GM23248 (cell line): Measurements from ENCODE around the gene CADPS. TPM values are rescaled to one million over a fixed set of nuclear protein-coding genes. Genes with fewer than 3 reads are reported as not detected.

Source experiments
- DNase-seq: peaks from one replicate; pipeline ENCODE4 v3.0.0-alpha.2; 2015
- H2AFZ ChIP-seq: fragments of 200-600 bp; sonication (generic); 2 replicates; pipeline ENCODE4 v1.6.1; 2016; ENCODE audit warnings: antibody characterized with exemption
- H3F3A ChIP-seq: fragments of 200-600 bp; sonication (generic); 2 replicates; pipeline ENCODE4 v1.6.1; 2016; ENCODE audit warnings: mild to moderate bottlenecking, antibody characterized with exemption, mixed run types; ENCODE audit not compliant: insufficient read depth
- H3K27ac ChIP-seq: fragments of 200-600 bp; sonication (generic); 2 replicates; pipeline ENCODE4 v1.5.1; 2016; ENCODE audit warnings: mild to moderate bottlenecking
- H3K27me3 ChIP-seq: fragments of 200-600 bp; sonication (generic); replicated peaks from 2 replicates; pipeline ENCODE4 v1.6.1; 2016; ENCODE audit warnings: mild to moderate bottlenecking; ENCODE audit not compliant: insufficient read depth
- H3K36me3 ChIP-seq: fragments of 200-600 bp; sonication (generic); 2 replicates; pipeline ENCODE4 v1.6.1; 2016; ENCODE audit warnings: low read depth, mild to moderate bottlenecking
- H3K4me1 ChIP-seq: fragments of 200-600 bp; sonication (generic); 2 replicates; pipeline ENCODE4 v1.6.1; 2016; ENCODE audit warnings: mild to moderate bottlenecking; ENCODE audit not compliant: insufficient read depth
- H3K4me2 ChIP-seq: fragments of 200-600 bp; sonication (generic); one replicate; pipeline ENCODE4 v1.6.1; 2016; ENCODE audit warnings: mild to moderate bottlenecking; ENCODE audit not compliant: unreplicated experiment
- H3K4me3 ChIP-seq: fragments of 200-600 bp; sonication (generic); 2 replicates; pipeline ENCODE4 v1.5.1; 2016; ENCODE audit warnings: mild to moderate bottlenecking
- H3K79me2 ChIP-seq: fragments of 200-600 bp; sonication (generic); 2 replicates; pipeline ENCODE4 v1.6.1; 2016; ENCODE audit warnings: mild to moderate bottlenecking; ENCODE audit not compliant: insufficient read depth
- H3K9ac ChIP-seq: fragments of 200-600 bp; sonication (generic); 2 replicates; pipeline ENCODE4 v1.6.1; 2016; ENCODE audit warnings: mild to moderate bottlenecking
- H3K9me2 ChIP-seq: fragments of 200-600 bp; sonication (generic); 2 replicates; pipeline ENCODE4 v1.6.1; 2016; ENCODE audit warnings: mixed run types, mild to moderate bottlenecking, moderate library complexity; ENCODE audit not compliant: insufficient read depth
- H3K9me3 ChIP-seq: fragments of 200-600 bp; sonication (generic); one replicate; pipeline ENCODE4 v1.6.1; 2017; ENCODE audit warnings: low read depth
- H4K20me1 ChIP-seq: fragments of 200-600 bp; sonication (generic); 2 replicates; pipeline ENCODE4 v1.6.0; 2016; ENCODE audit not compliant: insufficient read depth
- EZH2 ChIP-seq: fragments of 200-600 bp; sonication (generic); IDR thresholded peaks from 2 replicates; pipeline ENCODE4 v1.6.1; 2018; ENCODE audit warnings: antibody characterized with exemption, mild to moderate bottlenecking; ENCODE audit not compliant: insufficient read depth, poor library complexity, severe bottlenecking
- EZH2phosphoT487 ChIP-seq: fragments of 200-600 bp; sonication (generic); IDR thresholded peaks from 2 replicates; pipeline ENCODE4 v1.6.1; 2018; ENCODE audit warnings: antibody characterized with exemption, moderate library complexity, mild to moderate bottlenecking, low read depth; ENCODE audit not compliant: insufficient read depth
- WGBS, 2 experiments: methylation state at CpG; one replicate each; pipeline ENCODE4 v1.1.6; 2015 to 2017; ENCODE audit warnings: low lambda C conversion rate in 2 of 2, low coverage in 1 of 2; ENCODE audit errors: missing lambda C conversion rate in 2 of 2; 5-methylcytosine and 5-hydroxymethylcytosine counted together
- in situ Hi-C: fragments of 300-500 bp; cut with MboI; formaldehyde crosslinking; loops from 2 replicates; pipeline ENCODE4 v1.15.0; 2020
- polyA plus RNA-seq: library from polyadenylated mRNA; unstranded; fragments of >200 nt; fragmentation: Nextera tagmentation; extraction: Ambion mirVana; gene quantifications from 2 replicates; pipeline ENCODE4 v1.2.1, GENCODE V29; 2016
- total RNA-seq: library from RNA; depleted of rRNA; stranded (reverse); fragments of >200 nt; shearing (Covaris generic); gene quantifications from 2 replicates; pipeline ENCODE4 v1.2.3, GENCODE V29; 2014

The CADPS gene
- total and polyA plus RNA-seq, 2 experiments from 2014 or later: 3.0 to 4.1 TPM

- Histone ChIP-seq H3K27me3 (peaks cover 53% of the 10 kb centered on the region), H3K4me1 (no peaks in the 10 kb centered on the region), H3K27ac (no peak overlapping the region), H2AFZ (no peak overlapping the region), H4K20me1 (no peaks in the 10 kb centered on the region), H3K9me3 (no peaks in the 10 kb centered on the region), H3K4me3 (no peak overlapping the region), H3K36me3 (no peaks in the 10 kb centered on the region), H3K79me2 (no peaks in the 10 kb centered on the region), H3K4me2 (no peak overlapping the region), H3K9ac (no peak overlapping the region), H3K9me2 (no peaks in the 10 kb centered on the region), H3F3A (no peaks in the 10 kb centered on the region)
- TF ChIP-seq EZH2phosphoT487: no peak
- no peak for DNase-seq
- in situ Hi-C loops: no loop called here
Observed at GRCh38 chr3:62364191-62364590, 511.0 kb downstream of the CADPS start.

- no peaks in the 10 kb centered on the region for H3F3A ChIP-seq
- WGBS, 2 experiments: 71 to 72% methylated on average over 6 of the region's 6 CpGs
- no peak overlapping the region for H3K27ac ChIP-seq
- H3K9ac ChIP-seq: no peak overlapping the region
- H3K36me3 ChIP-seq: no peaks in the 10 kb centered on the region
- no peaks in the 10 kb centered on the region for H3K9me2 ChIP-seq
- no peaks in the 10 kb centered on the region for H3K79me2 ChIP-seq
- no peaks in the 10 kb centered on the region for H4K20me1 ChIP-seq
- H2AFZ ChIP-seq: no peak overlapping the region
- H3K27me3 ChIP-seq: peaks cover 44% of the 10 kb centered on the region
- no peak overlapping the region for H3K4me2 ChIP-seq
- H3K4me3 ChIP-seq: no peak overlapping the region
- TF ChIP-seq EZH2phosphoT487 (no peak), EZH2 (no peak)
- no peaks in the 10 kb centered on the region for H3K4me1 ChIP-seq
- no peak for DNase-seq
- in situ Hi-C loops: no loop called here
- no peaks in the 10 kb centered on the region for H3K9me3 ChIP-seq
Observed at GRCh38 chr3:62363275-62363674, 511.9 kb downstream of the CADPS start.

- Histone ChIP-seq H4K20me1 (no peaks in the 10 kb centered on the region), H3K79me2 (no peaks in the 10 kb centered on the region), H3F3A (no peaks in the 10 kb centered on the region), H3K9ac (no peak overlapping the region), H3K9me2 (no peaks in the 10 kb centered on the region), H3K27me3 (peaks cover 38% of the 10 kb centered on the region), H3K4me1 (no peaks in the 10 kb centered on the region), H3K4me2 (no peak overlapping the region), H3K36me3 (no peaks in the 10 kb centered on the region), H3K4me3 (no peak overlapping the region), H3K27ac (no peak overlapping the region), H2AFZ (no peak overlapping the region), H3K9me3 (no peaks in the 10 kb centered on the region)
- TF ChIP-seq EZH2 (no peak), EZH2phosphoT487 (no peak)
- DNase-seq: no peak
- in situ Hi-C loops: no loop called here
- 33 to 36% methylated on average over 3 of the region's 3 CpGs for WGBS, 2 experiments
Observed at GRCh38 chr3:62361824-62362223, 513.4 kb downstream of the CADPS start.

GRCh38 chr3:62361261-62361660 is 514.0 kb downstream of the CADPS start:
- in situ Hi-C loops: no loop called here
- TF ChIP-seq EZH2 (no peak), EZH2phosphoT487 (no peak)
- Histone ChIP-seq H3K9ac (no peak overlapping the region), H3K4me2 (no peak overlapping the region), H3K36me3 (no peaks in the 10 kb centered on the region), H3K27ac (no peak overlapping the region), H2AFZ (no peak overlapping the region), H4K20me1 (no peaks in the 10 kb centered on the region), H3F3A (no peaks in the 10 kb centered on the region), H3K4me1 (no peaks in the 10 kb centered on the region), H3K27me3 (peaks cover 34% of the 10 kb centered on the region), H3K79me2 (no peaks in the 10 kb centered on the region), H3K9me2 (no peaks in the 10 kb centered on the region), H3K4me3 (no peak overlapping the region), H3K9me3 (no peaks in the 10 kb centered on the region)
- WGBS, 2 experiments: 48 to 62% methylated on average over 3 of the region's 3 CpGs
- DNase-seq: no peak

- H3K36me3 ChIP-seq: no peaks in the 10 kb centered on the region
- peaks cover 22% of the 10 kb centered on the region for H3K27me3 ChIP-seq
- in situ Hi-C loops: no loop called here
- H3K9me3 ChIP-seq: no peaks in the 10 kb centered on the region
- H3K79me2 ChIP-seq: no peaks in the 10 kb centered on the region
- H3K9me2 ChIP-seq: peaks cover 2% of the 10 kb centered on the region; the same call in 1 of the 2 replicates
- H3K9ac ChIP-seq: no peak overlapping the region
- H3K4me2 ChIP-seq: no peak overlapping the region
- H3K4me1 ChIP-seq: no peaks in the 10 kb centered on the region
- 49 to 50% methylated on average over 4 of the region's 4 CpGs for WGBS, 2 experiments
- no peak overlapping the region for H3K27ac ChIP-seq
- no peak for TF ChIP-seq EZH2
- TF ChIP-seq EZH2phosphoT487: no peak
- no peak for DNase-seq
- no peak overlapping the region for H3K4me3 ChIP-seq
- no peaks in the 10 kb centered on the region for H4K20me1 ChIP-seq
- no peak overlapping the region for H2AFZ ChIP-seq
- no peaks in the 10 kb centered on the region for H3F3A ChIP-seq
Observed at GRCh38 chr3:62359531-62359930, 515.7 kb downstream of the CADPS start.
